ENCODE measurements around the gene KRT86.

KRT86 gene

GRCh38 chr12:52324153-52324444 lies 49.7 kb downstream of the KRT86 start:
- TF ChIP-seq FOXK2 (IDR thresholded peaks at IDR 0.05) (no peak), TARDBP (IDR thresholded peaks at IDR 0.05) (no peak), SUZ12 (IDR thresholded peaks at IDR 0.05) (no peak), ZNF384 (IDR thresholded peaks at IDR 0.05) (no peak), LEF1 (IDR thresholded peaks at IDR 0.05; ENCODE audit: borderline replicate concordance) (no peak), SP1 (IDR thresholded peaks at IDR 0.05) (no peak), ELF4 (IDR thresholded peaks at IDR 0.05) (no peak), FOXA1 (IDR thresholded peaks at IDR 0.05) (no peak), PKNOX1 (IDR thresholded peaks at IDR 0.05) (no peak), CTBP1 (IDR thresholded peaks at IDR 0.05; ENCODE audit: borderline replicate concordance) (no peak), BHLHE40 (IDR thresholded peaks at IDR 0.05; ENCODE audit: borderline replicate concordance) (no peak), L3MBTL2 (conservative IDR thresholded peaks at IDR 0.05) (no peak), ARNT (IDR thresholded peaks at IDR 0.05) (no peak), HDGF (IDR thresholded peaks at IDR 0.05; ENCODE audit: borderline replicate concordance) (no peak), NFRKB (IDR thresholded peaks at IDR 0.05) (no peak), FOXM1 (IDR thresholded peaks at IDR 0.05; ENCODE audit: borderline replicate concordance) (no peak)
- ChIA-PET CTCF (no interaction called here), POLR2A (no interaction called here)
- DNase-seq (ENCODE audit: extremely low spot score), result no peak

GRCh38 chr12:52327052-52327829 lies 52.8 kb downstream of the KRT86 start:
- CTCF ChIA-PET, result interaction anchor here (0.6 to 2.9 kb wide), 13 partner anchors 10 to 553 kb away, joined by 3 to 15 read pairs (median 4); no protein-coding TSS in a partner anchor
- TF ChIP-seq ARNT (IDR thresholded peaks at IDR 0.05), result no peak
- TF ChIP-seq CTBP1 (IDR thresholded peaks at IDR 0.05; ENCODE audit: borderline replicate concordance), result no peak
- no peak for TF ChIP-seq FOXM1 (IDR thresholded peaks at IDR 0.05; ENCODE audit: borderline replicate concordance)
- POLR2A ChIA-PET, result no interaction called here
- peak; percentile 72 for DNase-seq (ENCODE audit: extremely low spot score)

- TF ChIP-seq ZNF384 (IDR thresholded peaks at IDR 0.05), result no peak
- TF ChIP-seq PKNOX1 (IDR thresholded peaks at IDR 0.05), result no peak
- TF ChIP-seq FOXK2 (IDR thresholded peaks at IDR 0.05), result no peak
- no peak for TF ChIP-seq CTBP1 (IDR thresholded peaks at IDR 0.05; ENCODE audit: borderline replicate concordance)
- no peak for TF ChIP-seq TARDBP (IDR thresholded peaks at IDR 0.05)
- TF ChIP-seq HDGF (IDR thresholded peaks at IDR 0.05; ENCODE audit: borderline replicate concordance), result no peak
- no peak for TF ChIP-seq L3MBTL2 (conservative IDR thresholded peaks at IDR 0.05)
- TF ChIP-seq FOXA1 (IDR thresholded peaks at IDR 0.05), result no peak
- no peak for TF ChIP-seq LEF1 (IDR thresholded peaks at IDR 0.05; ENCODE audit: borderline replicate concordance)
- TF ChIP-seq ELF4 (IDR thresholded peaks at IDR 0.05), result no peak
- no peak for TF ChIP-seq SP1 (IDR thresholded peaks at IDR 0.05)
- no peak for TF ChIP-seq SUZ12 (IDR thresholded peaks at IDR 0.05)
- no peak for TF ChIP-seq NFRKB (IDR thresholded peaks at IDR 0.05)
- no peak for TF ChIP-seq ARNT (IDR thresholded peaks at IDR 0.05)
- TF ChIP-seq FOXM1 (IDR thresholded peaks at IDR 0.05; ENCODE audit: borderline replicate concordance), result no peak
- TF ChIP-seq BHLHE40 (IDR thresholded peaks at IDR 0.05; ENCODE audit: borderline replicate concordance), result no peak
- CTCF ChIA-PET, result interaction anchor here (0.7 to 2.9 kb wide), 11 partner anchors 8 to 552 kb away, joined by 3 to 15 read pairs (median 4); no protein-coding TSS in a partner anchor
- no peak for DNase-seq (ENCODE audit: extremely low spot score)
- POLR2A ChIA-PET, result no interaction called here
These were observed 53.5 kb downstream of the KRT86 start for GRCh38 chr12:52327830-52328500.

- no peak for DNase-seq (ENCODE audit: extremely low spot score)
- POLR2A ChIA-PET, result no interaction called here
- CTCF ChIA-PET, result no interaction called here
- no peak for TF ChIP-seq NFRKB (IDR thresholded peaks at IDR 0.05)
These were observed 56.6 kb downstream of the KRT86 start for GRCh38 chr12:52331039-52331438.

GRCh38 chr12:52331833-52332232 lies 57.4 kb downstream of the KRT86 start:
- DNase-seq (ENCODE audit: extremely low spot score), result no peak
- ChIA-PET CTCF (no interaction called here), POLR2A (no interaction called here)
- TF ChIP-seq NFRKB (IDR thresholded peaks at IDR 0.05) (no peak), TARDBP (IDR thresholded peaks at IDR 0.05) (no peak), CTBP1 (IDR thresholded peaks at IDR 0.05; ENCODE audit: borderline replicate concordance) (no peak), ELF4 (IDR thresholded peaks at IDR 0.05) (no peak), PKNOX1 (IDR thresholded peaks at IDR 0.05) (no peak), ARNT (IDR thresholded peaks at IDR 0.05) (no peak)

GRCh38 chr12:52332381-52332780 lies 57.9 kb downstream of the KRT86 start:
- ChIA-PET POLR2A (no interaction called here), CTCF (interaction anchor here (0.7 to 1.0 kb wide), 2 partner anchors 53 to 209 kb away, joined by 3 to 4 read pairs; no protein-coding TSS in a partner anchor)
- no peak for TF ChIP-seq FOXA1 (IDR thresholded peaks at IDR 0.05)
- no peak for TF ChIP-seq FOXM1 (IDR thresholded peaks at IDR 0.05; ENCODE audit: borderline replicate concordance)
- no peak for TF ChIP-seq L3MBTL2 (conservative IDR thresholded peaks at IDR 0.05)
- no peak for TF ChIP-seq ZNF384 (IDR thresholded peaks at IDR 0.05)
- TF ChIP-seq LEF1 (IDR thresholded peaks at IDR 0.05; ENCODE audit: borderline replicate concordance), result no peak
- no peak for TF ChIP-seq ARNT (IDR thresholded peaks at IDR 0.05)
- no peak for TF ChIP-seq ELF4 (IDR thresholded peaks at IDR 0.05)
- no peak for TF ChIP-seq SP1 (IDR thresholded peaks at IDR 0.05)
- TF ChIP-seq PKNOX1 (IDR thresholded peaks at IDR 0.05), result no peak
- TF ChIP-seq CTBP1 (IDR thresholded peaks at IDR 0.05; ENCODE audit: borderline replicate concordance), result no peak
- TF ChIP-seq NFRKB (IDR thresholded peaks at IDR 0.05), result no peak
- no peak for TF ChIP-seq FOXK2 (IDR thresholded peaks at IDR 0.05)
- no peak for TF ChIP-seq HDGF (IDR thresholded peaks at IDR 0.05; ENCODE audit: borderline replicate concordance)
- no peak for TF ChIP-seq BHLHE40 (IDR thresholded peaks at IDR 0.05; ENCODE audit: borderline replicate concordance)
- DNase-seq (ENCODE audit: extremely low spot score), result no peak
